T-helper 2 cell treated with Interferon-gamma antibody and Interleukin-4, amounts not matched to agents 5 μg/mL and 100 μg/mL, for 36 hours (primary cell): Measurements from ENCODE around the gene CIAO2B.
A peak's percentile ranks its signal among the peaks of the same experiment; 100 is the strongest.
"Not testable (repeated sequence)": the region's sequence is repeated elsewhere in the genome, so short reads cannot be mapped to it uniquely, and the experiment has no call there.

ENCODE experiments used
- DNase-seq: peaks from one replicate; pipeline ENCODE4 v3.0.0; 2021; ENCODE audit warnings: low spot score
- H3K27ac Mint-ChIP-seq: one replicate; pipeline ENCODE4 v1.8.0; 2021; ENCODE audit warnings: mild to moderate bottlenecking, mixed read lengths
- H3K27me3 Mint-ChIP-seq: one replicate; pipeline ENCODE4 v1.8.0; 2021; ENCODE audit warnings: low read depth, mixed read lengths
- H3K36me3 Mint-ChIP-seq: one replicate; pipeline ENCODE4 v1.8.0; 2021; ENCODE audit warnings: low read depth, mixed read lengths
- H3K4me1 Mint-ChIP-seq: one replicate; pipeline ENCODE4 v1.8.0; 2021; ENCODE audit warnings: low read depth, mixed read lengths
- H3K4me3 Mint-ChIP-seq: one replicate; pipeline ENCODE4 v1.8.0; 2022; ENCODE audit warnings: mild to moderate bottlenecking, moderate library complexity, mixed read lengths
- H3K9me3 Mint-ChIP-seq: one replicate; pipeline ENCODE4 v1.8.0; 2021; ENCODE audit warnings: mixed read lengths

CIAO2B gene

GRCh38 chr16:66937725-66938337, 3.6 kb upstream of the CIAO2B start:
- Mint-ChIP-seq H3K4me3 (no peak overlapping the region), H3K36me3 (peaks cover 38% of the 10 kb centered on the region), H3K27me3 (no peaks in the 10 kb centered on the region), H3K4me1 (peaks cover 29% of the 10 kb centered on the region), H3K9me3 (no peaks in the 10 kb centered on the region), H3K27ac (no peak overlapping the region)
- DNase-seq: no peak

DNA sequence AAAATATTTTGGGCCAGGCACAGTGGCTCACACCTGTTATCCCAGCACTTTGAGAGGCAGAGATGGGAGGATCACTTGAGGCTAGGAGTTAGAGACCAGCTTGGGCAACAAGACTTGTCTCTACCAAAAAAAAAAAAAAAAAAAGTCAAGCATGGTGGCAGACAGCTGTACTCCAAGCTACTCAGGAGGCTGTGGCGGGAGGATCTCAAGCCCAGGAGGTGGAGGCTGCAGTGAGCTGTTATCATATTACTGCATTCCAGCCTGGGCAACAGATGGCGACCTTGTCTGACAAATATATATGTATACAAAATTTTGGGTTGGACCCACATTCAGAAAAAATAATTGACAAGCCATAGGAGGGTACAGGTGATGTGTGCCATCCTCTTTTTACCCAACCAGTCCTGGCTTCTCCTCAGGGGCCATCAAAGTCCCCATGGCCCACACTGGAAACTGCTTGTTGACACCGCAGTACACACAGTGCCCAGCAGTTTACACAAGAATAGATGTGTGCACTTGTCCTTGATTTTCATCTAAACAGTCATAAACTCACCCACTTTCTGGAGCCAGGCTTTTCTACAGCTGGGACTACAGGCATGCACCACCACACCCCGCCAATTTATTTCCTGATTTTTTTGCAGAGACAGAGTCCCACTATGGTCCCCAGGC, 2.8 kb upstream of the CIAO2B start:
- H3K9me3 Mint-ChIP-seq: no peaks in the 10 kb centered on the region
- H3K27ac Mint-ChIP-seq: peak overlapping the region; percentile 74
- peaks cover 36% of the 10 kb centered on the region for H3K36me3 Mint-ChIP-seq
- H3K4me3 Mint-ChIP-seq: peak overlapping the region; percentile 63
- DNase-seq: no peak
- H3K27me3 Mint-ChIP-seq: no peaks in the 10 kb centered on the region
- peaks cover 35% of the 10 kb centered on the region for H3K4me1 Mint-ChIP-seq

DNA sequence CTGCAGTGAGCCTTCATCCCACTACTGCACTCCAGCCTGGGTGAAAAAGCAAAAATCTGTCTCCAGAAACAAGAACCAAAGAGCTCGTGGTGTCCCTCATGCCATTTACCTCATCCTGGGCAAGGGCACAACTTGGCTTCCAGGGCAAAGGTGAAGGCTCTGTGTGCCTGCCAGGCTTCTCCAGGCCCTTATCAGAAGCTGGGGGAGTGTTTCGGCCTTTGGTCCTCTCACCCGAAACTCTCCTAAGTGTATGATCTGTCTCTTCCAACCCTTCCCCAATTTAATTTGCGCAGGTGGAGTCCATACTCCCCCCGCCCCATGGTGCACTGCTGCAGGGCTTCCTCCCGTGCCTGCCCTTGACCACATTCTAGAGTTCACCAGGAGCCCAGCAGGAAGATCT, 2.3 kb upstream of the CIAO2B start:
- Mint-ChIP-seq H3K9me3 (no peaks in the 10 kb centered on the region), H3K4me3 (peak overlapping the region; percentile 63), H3K27me3 (no peaks in the 10 kb centered on the region), H3K36me3 (peaks cover 38% of the 10 kb centered on the region), H3K4me1 (peaks cover 35% of the 10 kb centered on the region), H3K27ac (peak overlapping the region; percentile 74)
- DNase-seq: no peak

- Mint-ChIP-seq H3K27me3 (no peaks in the 10 kb centered on the region), H3K9me3 (no peaks in the 10 kb centered on the region), H3K4me3 (peak within 1 kb of the TSS; percentile 95), H3K27ac (peak within 1 kb of the TSS; percentile 92), H3K36me3 (peaks cover 35% of the 10 kb centered on the region), H3K4me1 (peaks cover 35% of the 10 kb centered on the region)
- no peak for DNase-seq
These were observed 1.3 kb upstream of the CIAO2B start, which contains the start of gene CES2 for GRCh38 chr16:66935314-66936011. Gene CES2 (plus strand): TSS chr16:66935516. CDS start chr16:66935636, 120 bp downstream.

- peaks cover 35% of the 10 kb centered on the region for H3K4me1 Mint-ChIP-seq
- H3K4me3 Mint-ChIP-seq: peak overlapping the region; percentile 95
- peak overlapping the region; percentile 92 for H3K27ac Mint-ChIP-seq
- not testable (repeated sequence) for DNase-seq, H3K27me3 Mint-ChIP-seq, H3K9me3 Mint-ChIP-seq
- peaks cover 34% of the 10 kb centered on the region for H3K36me3 Mint-ChIP-seq
These were observed 674 bp upstream of the CIAO2B start for GRCh38 chr16:66934839-66935313.

DNA sequence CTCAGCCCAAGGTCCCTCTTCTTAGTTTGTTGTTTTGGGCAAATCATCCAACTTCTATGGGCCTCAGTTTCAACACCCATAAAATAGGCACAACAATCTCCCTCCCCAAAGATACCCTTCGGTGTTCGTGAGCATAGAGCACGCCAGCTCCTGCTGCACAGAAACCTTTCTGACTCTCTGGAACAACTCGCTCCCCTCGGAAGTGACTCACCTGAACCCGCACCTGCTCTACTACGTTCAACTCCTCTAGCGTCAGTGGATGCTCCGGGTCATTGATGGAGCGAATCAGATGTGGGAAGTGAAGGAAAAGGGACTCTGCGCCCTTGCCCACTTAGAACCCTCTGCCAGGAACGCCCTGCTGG, 445 bp downstream of the CIAO2B start:
- Mint-ChIP-seq H3K36me3 (peaks cover 33% of the 10 kb centered on the region), H3K9me3 (no peaks in the 10 kb centered on the region), H3K27ac (peak overlapping the region; percentile 92), H3K4me3 (peak overlapping the region; percentile 95), H3K4me1 (peaks cover 35% of the 10 kb centered on the region), H3K27me3 (no peaks in the 10 kb centered on the region)
- DNase-seq: no peak

GRCh38 chr16:66932076-66932475, 2.1 kb downstream of the CIAO2B start:
- Mint-ChIP-seq H3K27ac (no peak overlapping the region), H3K27me3 (no peaks in the 10 kb centered on the region), H3K9me3 (no peaks in the 10 kb centered on the region), H3K4me3 (peak overlapping the region; percentile 95), H3K36me3 (peaks cover 30% of the 10 kb centered on the region), H3K4me1 (peaks cover 29% of the 10 kb centered on the region)
- no peak for DNase-seq

GRCh38 chr16:66931665-66932064, 2.5 kb downstream of the CIAO2B start:
- H3K4me3 Mint-ChIP-seq: peak overlapping the region; percentile 49
- H3K9me3 Mint-ChIP-seq: no peaks in the 10 kb centered on the region
- DNase-seq: no peak
- peaks cover under 1% of the 10 kb centered on the region for H3K27me3 Mint-ChIP-seq
- H3K36me3 Mint-ChIP-seq: peaks cover 29% of the 10 kb centered on the region
- H3K27ac Mint-ChIP-seq: peak overlapping the region; percentile 47
- H3K4me1 Mint-ChIP-seq: peaks cover 27% of the 10 kb centered on the region

DNA sequence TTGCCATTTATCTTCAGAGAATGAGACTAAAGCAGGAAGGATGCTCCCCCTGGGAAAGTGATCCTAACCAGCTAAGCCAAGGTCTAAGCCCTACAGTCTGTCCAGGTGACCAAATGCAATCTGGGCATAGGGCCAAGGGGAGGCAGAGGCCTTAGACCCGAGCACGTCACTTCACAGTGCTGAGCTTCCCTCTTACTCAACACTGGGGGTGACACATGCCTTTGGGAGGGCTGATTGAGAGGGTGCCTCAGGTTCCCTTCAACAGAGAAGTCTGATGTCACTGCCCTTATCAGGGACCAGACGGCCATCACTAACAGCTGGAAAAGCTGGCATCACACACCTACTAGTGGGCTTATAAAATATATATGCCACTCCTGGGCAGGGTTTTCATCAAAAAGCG, 4.0 kb downstream of the CIAO2B start:
- Mint-ChIP-seq H3K27me3 (peaks cover 14% of the 10 kb centered on the region), H3K4me3 (no peak overlapping the region), H3K4me1 (peaks cover 21% of the 10 kb centered on the region), H3K27ac (no peak overlapping the region), H3K9me3 (no peaks in the 10 kb centered on the region), H3K36me3 (peaks cover 25% of the 10 kb centered on the region)
- DNase-seq: no peak

DNA sequence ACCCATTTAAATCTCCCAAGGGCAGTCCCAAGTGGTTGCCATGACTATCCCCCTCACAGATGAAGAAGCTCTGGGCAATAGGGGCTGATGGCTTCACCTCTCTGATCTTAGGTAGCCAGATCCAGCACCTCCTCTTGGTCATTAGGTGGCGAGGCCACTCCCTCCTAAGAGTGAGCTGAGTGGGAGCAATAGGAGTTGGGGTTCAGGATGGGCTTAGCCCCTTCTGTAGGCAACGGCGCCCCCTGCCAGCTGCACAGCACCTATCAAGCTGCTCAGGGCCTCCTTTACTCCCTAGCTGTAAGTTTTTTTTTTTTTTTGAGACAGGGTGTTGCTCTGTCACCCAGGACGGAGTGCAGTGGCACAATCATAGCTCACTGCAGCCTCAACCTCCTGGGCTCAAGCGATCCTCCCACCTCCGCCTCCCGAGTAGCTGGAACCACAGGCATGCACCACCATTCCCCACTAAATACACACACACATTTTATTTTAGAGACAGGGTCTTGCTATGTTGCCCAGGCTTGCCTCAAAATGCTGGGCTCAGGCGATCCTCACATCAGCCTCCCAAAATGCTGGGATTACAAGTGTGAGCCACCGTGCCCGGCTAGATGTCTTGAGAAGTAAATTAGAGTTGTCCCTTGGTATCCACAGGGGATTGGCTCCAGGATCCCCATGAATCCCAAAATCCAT, 5.4 kb downstream of the CIAO2B start:
- H3K36me3 Mint-ChIP-seq: peaks cover 17% of the 10 kb centered on the region
- peaks cover 23% of the 10 kb centered on the region for H3K4me1 Mint-ChIP-seq
- no peak overlapping the region for H3K27ac Mint-ChIP-seq
- H3K27me3 Mint-ChIP-seq: peaks cover 19% of the 10 kb centered on the region
- H3K9me3 Mint-ChIP-seq: no peaks in the 10 kb centered on the region
- peak; percentile 27 for DNase-seq
- H3K4me3 Mint-ChIP-seq: no peak overlapping the region

DNA sequence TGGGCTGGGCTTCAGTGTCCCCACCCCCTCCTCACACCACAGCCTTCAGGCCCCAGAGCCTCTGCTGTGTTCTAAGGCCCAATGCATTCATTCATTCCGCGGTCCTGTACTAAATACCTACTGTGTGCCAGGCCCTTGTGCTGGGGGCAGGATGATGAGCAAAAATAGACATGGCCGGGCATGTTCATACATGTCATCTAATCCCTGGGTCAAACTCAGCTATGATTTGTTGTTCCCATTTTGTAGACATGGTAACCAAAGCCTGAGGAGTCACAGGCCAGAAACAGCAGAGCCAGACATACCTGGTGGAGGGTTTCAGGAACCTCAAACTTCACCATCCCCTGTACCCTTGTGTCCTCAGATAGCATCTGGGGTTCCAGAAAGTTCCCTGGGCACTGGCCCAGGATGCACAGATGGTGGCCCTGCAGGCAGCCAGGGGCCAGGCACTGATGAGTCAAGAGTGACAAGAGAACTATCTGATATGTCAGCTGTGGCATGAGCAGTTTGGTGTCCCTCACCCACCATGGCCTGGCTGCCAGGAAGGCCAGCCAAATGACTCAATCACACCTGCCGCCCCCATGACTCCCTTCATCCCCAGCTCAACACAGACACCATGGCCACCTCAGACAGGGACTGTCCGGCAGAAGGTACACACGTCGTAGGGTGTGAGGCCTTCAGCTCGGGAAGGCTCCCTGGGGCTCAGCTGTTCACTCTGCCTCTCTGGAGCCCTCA, 6.1 kb downstream of the CIAO2B start:
- Mint-ChIP-seq H3K9me3 (no peaks in the 10 kb centered on the region), H3K4me3 (no peak overlapping the region), H3K4me1 (peaks cover 16% of the 10 kb centered on the region), H3K27ac (no peak overlapping the region), H3K36me3 (peaks cover 11% of the 10 kb centered on the region), H3K27me3 (peaks cover 24% of the 10 kb centered on the region)
- DNase-seq: peak; percentile 22

DNA sequence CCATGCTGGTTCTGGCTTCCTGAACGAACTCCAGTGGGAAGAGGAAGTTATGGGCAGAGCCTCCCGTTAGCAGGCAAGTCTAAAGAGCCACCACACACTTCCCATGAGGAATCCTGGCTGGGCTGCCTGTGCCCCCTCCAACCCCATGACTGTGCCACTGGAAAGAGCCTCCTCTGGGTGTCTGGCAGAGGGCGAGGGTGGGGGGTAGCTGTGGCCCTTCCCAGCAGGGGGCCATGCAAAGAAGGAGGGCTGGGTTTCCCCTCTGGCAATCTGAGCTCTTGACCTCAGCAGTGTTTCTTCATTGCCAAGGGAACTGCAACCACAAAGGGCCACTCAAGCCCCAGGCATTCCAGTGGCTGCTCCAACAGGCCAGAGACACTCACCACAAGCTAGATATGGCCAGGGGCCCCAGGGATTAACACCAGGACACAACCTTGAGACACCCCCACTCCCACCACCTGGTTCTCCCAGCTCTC, 7.2 kb downstream of the CIAO2B start:
- no peaks in the 10 kb centered on the region for H3K9me3 Mint-ChIP-seq

More for the DNA sequence above, 7.2 kb downstream of the CIAO2B start:
- peaks cover 24% of the 10 kb centered on the region for H3K27me3 Mint-ChIP-seq
- no peak overlapping the region for H3K4me3 Mint-ChIP-seq
- H3K36me3 Mint-ChIP-seq: peaks cover 3% of the 10 kb centered on the region
- H3K27ac Mint-ChIP-seq: no peak overlapping the region
- H3K4me1 Mint-ChIP-seq: peaks cover 7% of the 10 kb centered on the region
- no peak for DNase-seq
